GM20000 (cell line): ENCODE measurements around the gene AARS2.
A peak's percentile ranks its signal among the peaks of the same experiment; 100 is the strongest.
"Not testable (repeated sequence)": the region's sequence is repeated elsewhere in the genome, so short reads cannot be mapped to it uniquely, and the experiment has no call there.

Experiments used
- DNase-seq: peaks from one replicate; pipeline ENCODE4 v3.0.0; 2012; ENCODE audit warnings: low spot score
- TF ChIP-seq, protein P1 (sequence below): IDR thresholded peaks from 2 replicates; pipeline ENCODE4 v1.5.1; 2012; ENCODE audit warnings: mild to moderate bottlenecking, control low read depth; ENCODE audit errors: extremely low read depth, missing control alignments

Gene AARS2

DNA sequence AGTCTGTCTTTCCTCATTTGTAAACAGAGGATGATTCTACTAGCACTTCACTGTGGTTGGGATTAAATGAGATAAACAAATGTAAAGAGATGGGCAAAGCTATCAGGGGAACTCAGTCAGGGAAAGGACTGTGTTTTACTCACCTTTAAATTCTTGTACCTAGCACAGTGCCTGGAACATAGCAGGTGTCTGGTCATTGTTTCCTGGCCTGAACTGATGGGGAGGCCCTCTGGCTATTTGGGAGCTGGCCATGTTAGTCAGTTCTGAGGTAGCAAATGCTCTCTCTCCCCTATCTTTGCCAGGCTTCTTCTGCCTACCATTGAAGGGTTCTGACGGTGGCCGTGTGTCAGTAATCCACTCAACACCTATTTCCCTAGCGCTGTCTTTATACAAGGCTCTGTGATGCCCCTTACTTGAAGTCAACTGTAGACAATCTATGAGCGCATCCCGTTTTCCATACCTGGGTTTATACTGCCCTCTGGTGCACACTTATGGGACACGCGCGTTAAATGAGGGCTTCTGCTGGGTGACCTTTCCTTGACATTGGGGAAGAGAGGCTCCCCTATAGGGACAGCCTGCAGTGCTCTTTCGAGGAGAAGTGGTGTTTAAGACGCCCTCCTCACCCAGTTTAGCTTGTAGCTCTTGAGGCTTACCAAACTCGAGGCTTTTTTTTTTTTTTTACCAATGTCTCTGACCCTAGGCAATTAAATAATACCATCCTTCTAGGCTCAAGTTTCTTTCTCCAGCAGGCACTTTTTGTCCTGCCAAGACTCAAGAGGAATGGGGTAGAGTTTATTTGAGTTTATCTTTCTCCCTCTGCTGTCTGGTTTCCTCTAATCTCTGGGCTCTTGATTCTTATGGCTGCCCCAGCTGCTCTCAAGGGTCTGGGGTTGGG is 25.3 kb upstream of the AARS2 start:
- peak; percentile 80 for DNase-seq
- TF ChIP-seq, protein P1, sequence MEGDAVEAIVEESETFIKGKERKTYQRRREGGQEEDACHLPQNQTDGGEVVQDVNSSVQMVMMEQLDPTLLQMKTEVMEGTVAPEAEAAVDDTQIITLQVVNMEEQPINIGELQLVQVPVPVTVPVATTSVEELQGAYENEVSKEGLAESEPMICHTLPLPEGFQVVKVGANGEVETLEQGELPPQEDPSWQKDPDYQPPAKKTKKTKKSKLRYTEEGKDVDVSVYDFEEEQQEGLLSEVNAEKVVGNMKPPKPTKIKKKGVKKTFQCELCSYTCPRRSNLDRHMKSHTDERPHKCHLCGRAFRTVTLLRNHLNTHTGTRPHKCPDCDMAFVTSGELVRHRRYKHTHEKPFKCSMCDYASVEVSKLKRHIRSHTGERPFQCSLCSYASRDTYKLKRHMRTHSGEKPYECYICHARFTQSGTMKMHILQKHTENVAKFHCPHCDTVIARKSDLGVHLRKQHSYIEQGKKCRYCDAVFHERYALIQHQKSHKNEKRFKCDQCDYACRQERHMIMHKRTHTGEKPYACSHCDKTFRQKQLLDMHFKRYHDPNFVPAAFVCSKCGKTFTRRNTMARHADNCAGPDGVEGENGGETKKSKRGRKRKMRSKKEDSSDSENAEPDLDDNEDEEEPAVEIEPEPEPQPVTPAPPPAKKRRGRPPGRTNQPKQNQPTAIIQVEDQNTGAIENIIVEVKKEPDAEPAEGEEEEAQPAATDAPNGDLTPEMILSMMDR: peak; percentile 73

DNA sequence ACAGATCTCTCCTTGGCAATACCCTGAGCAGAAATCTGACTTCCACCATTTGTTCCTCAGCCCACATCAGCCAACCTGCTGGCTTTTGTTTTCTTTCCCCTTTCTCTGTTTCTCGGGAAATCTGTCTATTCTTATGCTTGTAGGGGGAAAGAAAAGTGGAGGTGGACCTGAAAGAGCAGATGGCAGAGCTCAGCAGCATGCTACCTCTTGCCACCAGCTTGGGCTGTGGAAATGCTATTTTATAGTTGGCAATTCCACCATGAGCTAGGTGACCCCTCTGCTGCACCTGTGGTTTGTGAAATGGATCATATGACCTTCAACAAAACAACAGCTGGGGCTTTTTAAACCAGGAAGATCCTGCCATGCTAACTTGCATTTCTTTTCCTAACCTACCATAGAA is 22.5 kb upstream of the AARS2 start:
- TF ChIP-seq, protein P1: no peak
- no peak for DNase-seq

DNA sequence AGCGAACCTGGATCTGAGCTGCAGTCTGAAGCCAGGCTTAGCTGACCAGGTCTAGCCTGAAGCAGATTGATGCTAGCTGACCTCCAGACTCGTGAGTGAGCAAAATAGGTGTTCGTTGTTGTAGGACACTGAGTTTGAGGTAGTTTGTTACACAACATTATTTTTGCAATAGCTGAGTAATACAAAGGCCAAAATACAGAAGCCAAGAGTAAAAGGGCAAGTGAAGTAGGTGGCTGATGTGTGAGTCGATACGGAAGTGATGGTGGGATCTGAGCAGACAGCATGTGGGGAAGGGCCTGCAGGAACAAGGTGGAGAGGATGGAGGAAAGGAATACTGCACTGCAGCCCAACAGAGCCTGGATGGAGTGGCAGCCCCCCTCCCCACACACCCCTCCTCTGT is 20.8 kb upstream of the AARS2 start:
- TF ChIP-seq, protein P1: no peak
- no peak for DNase-seq

DNA sequence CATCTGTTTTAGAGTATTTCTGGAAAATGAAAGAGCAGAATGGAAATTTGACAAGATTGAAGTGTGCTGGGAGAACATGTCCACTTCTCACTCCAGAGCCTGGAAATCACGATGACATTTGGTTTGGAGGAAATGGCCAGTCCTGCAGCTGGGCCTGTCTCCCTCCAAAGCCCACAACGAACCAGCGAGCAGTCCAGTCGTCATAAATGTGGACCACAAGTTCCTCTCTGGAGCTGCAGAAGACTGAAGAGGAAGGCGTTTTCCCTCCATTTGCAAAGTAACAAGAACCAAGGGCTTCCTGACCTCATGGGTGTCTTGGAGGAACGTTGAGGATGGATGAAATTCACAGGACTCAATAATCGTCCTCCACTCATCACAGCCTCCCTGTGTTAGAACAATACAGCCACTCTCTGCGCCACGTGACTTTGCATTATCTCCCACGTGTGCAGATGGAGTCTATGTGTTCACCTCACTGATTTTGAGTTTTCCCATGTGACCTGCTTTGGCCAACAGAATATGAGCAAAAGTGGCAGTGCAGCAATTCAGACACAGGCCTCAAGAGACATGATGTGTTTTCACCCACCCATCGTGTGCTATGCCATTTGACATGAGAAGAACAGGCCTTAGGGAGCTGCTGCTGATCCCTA is 20.2 kb upstream of the AARS2 start:
- no peak for DNase-seq
- TF ChIP-seq, protein P1: no peak

DNA sequence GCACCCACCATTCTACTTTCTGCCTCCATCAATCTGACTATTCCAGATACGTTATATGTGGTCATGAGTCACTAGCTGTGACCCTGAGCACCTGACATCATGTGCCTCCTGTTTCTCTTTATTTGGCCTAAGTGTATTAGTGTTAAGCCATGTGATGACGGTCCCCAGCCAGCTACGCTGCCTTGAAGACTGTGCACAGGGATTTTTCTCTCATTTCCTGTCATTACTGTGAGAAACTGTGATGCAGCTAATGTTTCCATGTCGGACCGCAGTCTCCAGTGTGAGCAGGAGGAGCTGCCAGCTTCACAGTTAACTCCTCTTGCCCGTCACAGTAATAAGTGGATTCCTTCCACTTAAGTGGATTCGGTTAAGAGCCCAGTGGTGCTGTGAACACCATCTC is 19.4 kb upstream of the AARS2 start:
- TF ChIP-seq, protein P1: no peak
- no peak for DNase-seq

DNA sequence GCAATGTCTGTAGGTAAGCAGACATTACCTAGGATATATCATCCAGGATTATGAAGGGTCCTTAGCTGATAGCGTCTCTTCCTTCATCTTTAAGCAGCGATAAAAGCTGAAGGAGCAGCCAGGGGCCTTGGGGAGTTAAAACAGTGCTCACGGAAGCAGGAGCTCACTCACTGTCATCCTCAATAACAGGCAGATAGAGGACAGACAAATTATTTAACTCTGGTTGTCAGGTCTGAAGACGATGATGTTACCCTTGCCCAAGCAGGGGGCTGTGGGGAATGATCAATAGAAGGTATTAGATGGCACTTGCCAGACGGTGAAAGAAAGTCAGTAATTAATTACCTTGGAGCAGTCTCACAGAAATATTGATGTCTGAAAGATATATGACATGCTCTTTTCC is 16.7 kb upstream of the AARS2 start:
- no peak for DNase-seq
- TF ChIP-seq, protein P1: no peak

DNA sequence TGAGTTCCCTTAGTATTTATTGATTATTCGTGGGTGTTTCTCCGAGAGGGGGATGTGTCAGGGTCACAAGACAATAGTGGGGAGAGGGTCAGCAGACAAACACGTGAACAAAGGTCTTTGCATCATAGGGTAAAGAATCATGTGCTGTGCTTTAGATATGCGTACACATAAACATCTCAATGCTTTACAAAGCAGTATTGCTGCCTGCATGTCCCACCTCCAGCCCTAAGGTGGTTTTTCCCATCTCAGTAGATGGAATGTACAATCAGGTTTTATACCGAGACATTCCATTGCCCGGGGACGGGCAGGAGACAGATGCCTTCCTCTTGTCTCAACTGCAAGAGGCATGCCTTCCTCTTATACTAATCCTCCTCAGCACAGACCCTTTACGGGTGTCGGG is 15.1 kb upstream of the AARS2 start:
- not testable (repeated sequence) for DNase-seq

DNA sequence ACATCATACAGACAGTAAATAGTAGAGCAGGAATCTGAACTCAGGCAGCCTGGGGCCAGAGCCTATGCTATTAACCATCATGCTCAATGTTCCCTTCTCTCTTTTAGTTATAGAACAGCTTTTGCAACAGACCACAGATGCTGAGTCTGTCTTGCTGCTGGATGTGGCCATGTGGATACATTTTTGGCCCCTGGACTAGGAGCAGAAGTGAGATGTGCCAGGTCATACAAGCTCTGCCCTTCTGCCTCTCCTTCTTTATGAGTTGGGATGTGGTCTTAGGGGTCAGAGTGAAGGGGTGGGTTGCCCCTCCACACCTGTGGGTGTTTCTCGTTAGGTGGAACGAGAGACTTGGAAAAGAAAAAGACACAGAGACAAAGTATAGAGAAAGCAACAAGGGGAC is 14.6 kb upstream of the AARS2 start:
- DNase-seq: no peak
- TF ChIP-seq, protein P1: no peak
